ENCODE results near the gene CRTC1.
"Not testable (repeated sequence)": the region's sequence is repeated elsewhere in the genome, so short reads cannot be mapped to it uniquely, and the experiment has no call there.

Gene CRTC1

GRCh38 chr19:18727602-18728001 is 44.1 kb downstream of the CRTC1 start:
- not testable (repeated sequence) for H3K4me2 ChIP-seq (ENCODE audit: insufficient read depth, low read length, poor library complexity, severe bottlenecking); H3K9me3 ChIP-seq (replicated peaks in 1 of 2; ENCODE audit: control insufficient read depth in 2 of 2, insufficient read depth in 1 of 2, low read depth in 1 of 2, low read length in 2 of 2); H3K36me3 ChIP-seq (replicated peaks in 1 of 2; ENCODE audit: control insufficient read depth in 2 of 2, insufficient read depth in 2 of 2, low read length in 2 of 2); H3K14ac ChIP-seq (ENCODE audit: low read length); H3K4me3 ChIP-seq (ENCODE audit: low read length in 2 of 2); H3K4ac ChIP-seq (ENCODE audit: low read length); H2BK12ac ChIP-seq (ENCODE audit: low read length); H3K27ac ChIP-seq (replicated peaks; ENCODE audit: low read length); H3K18ac ChIP-seq (ENCODE audit: low read length); H3K4me1 ChIP-seq (ENCODE audit: control insufficient read depth in 2 of 2, insufficient read depth in 1 of 2, low read depth in 1 of 2, low read length in 2 of 2); DNase-seq (ENCODE audit: low spot score); H2BK15ac ChIP-seq (ENCODE audit: low read length); H3K27me3 ChIP-seq (ENCODE audit: control insufficient read depth in 3 of 3, insufficient read depth in 3 of 3, low read depth in 1 of 3, low read length in 3 of 3); H4K8ac ChIP-seq (ENCODE audit: low read depth, low read length); H2AK5ac ChIP-seq (ENCODE audit: low read depth, low read length); H3K79me1 ChIP-seq (ENCODE audit: low read depth, low read length); H3K9ac ChIP-seq (ENCODE audit: low read depth, low read length, poor library complexity); H2BK5ac ChIP-seq (ENCODE audit: low read length); H3K23ac ChIP-seq (ENCODE audit: low read depth, low read length, poor library complexity); H4K91ac ChIP-seq (ENCODE audit: low read depth, low read length, poor library complexity); H2AFZ ChIP-seq (ENCODE audit: low read length); H2BK120ac ChIP-seq (ENCODE audit: low read depth, low read length)
- WGBS, 2 donors (ENCODE audit: extremely low coverage in 2 of 2, insufficient read length in 2 of 2, insufficient replicate concordance in 1 of 2) = no CpG with 5 or more reads among the region's 6 CpGs

DNA sequence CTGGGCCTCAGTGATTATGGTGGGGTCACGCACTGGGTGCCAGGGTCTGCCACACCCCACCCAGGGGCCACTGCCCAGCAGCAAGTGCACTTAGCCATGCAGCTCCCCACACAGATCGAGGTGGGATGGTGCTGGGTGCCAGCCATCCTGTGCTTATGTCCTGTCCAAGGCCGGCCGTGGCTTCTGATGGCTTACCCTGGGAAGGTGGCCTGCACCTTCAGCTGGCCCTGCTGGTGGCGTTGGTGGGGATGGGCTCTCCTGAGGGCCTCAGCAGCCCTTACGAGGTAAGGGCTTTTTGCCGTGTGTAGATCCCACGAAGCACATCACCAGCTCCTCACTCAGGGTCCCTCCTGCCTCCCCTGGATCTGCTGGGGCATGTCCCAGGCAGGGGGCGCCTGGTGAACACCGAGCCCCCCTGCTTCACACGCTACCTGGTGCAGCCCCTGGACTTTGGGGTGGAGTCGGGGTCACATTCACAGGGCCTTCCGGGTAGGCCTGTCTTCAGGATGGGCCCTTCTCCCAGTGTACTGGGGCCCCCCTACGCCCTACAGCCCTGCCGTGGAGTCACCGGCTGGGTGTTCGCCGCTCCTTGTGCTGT is 46.6 kb downstream of the CRTC1 start:
- H3K4me2 ChIP-seq (ENCODE audit: insufficient read depth, low read length, poor library complexity, severe bottlenecking) = no peak overlapping the region
- no peak overlapping the region for H2BK15ac ChIP-seq (ENCODE audit: low read length)
- H3K9ac ChIP-seq (ENCODE audit: low read depth, low read length, poor library complexity) = peak overlapping the region; percentile 60
- no peaks in the 10 kb centered on the region for H3K27me3 ChIP-seq (ENCODE audit: control insufficient read depth in 3 of 3, insufficient read depth in 3 of 3, low read depth in 1 of 3, low read length in 3 of 3)
- peak overlapping the region; percentile 96 for H3K23ac ChIP-seq (ENCODE audit: low read depth, low read length, poor library complexity)
- no CpG with 5 or more reads among the region's 18 CpGs for WGBS, 2 donors (ENCODE audit: extremely low coverage in 2 of 2, insufficient read length in 2 of 2, insufficient replicate concordance in 1 of 2)
- H3K79me1 ChIP-seq (ENCODE audit: low read depth, low read length) = peaks cover 9% of the 10 kb centered on the region
- H2AFZ ChIP-seq (ENCODE audit: low read length) = no peak overlapping the region
- H2BK5ac ChIP-seq (ENCODE audit: low read length) = peak overlapping the region; percentile 87
- no peaks in the 10 kb centered on the region for H3K4me1 ChIP-seq (ENCODE audit: control insufficient read depth in 2 of 2, insufficient read depth in 1 of 2, low read depth in 1 of 2, low read length in 2 of 2)
- H2AK5ac ChIP-seq (ENCODE audit: low read depth, low read length) = peak overlapping the region; percentile 88
- H2BK12ac ChIP-seq (ENCODE audit: low read length) = peak overlapping the region; percentile 58
- DNase-seq (ENCODE audit: low spot score) = no peak
- H4K8ac ChIP-seq (ENCODE audit: low read depth, low read length) = no peak overlapping the region
- H2BK120ac ChIP-seq (ENCODE audit: low read depth, low read length) = no peak overlapping the region
- H3K36me3 ChIP-seq (replicated peaks in 1 of 2; ENCODE audit: control insufficient read depth in 2 of 2, insufficient read depth in 2 of 2, low read length in 2 of 2) = no peaks in the 10 kb centered on the region
- H3K4ac ChIP-seq (ENCODE audit: low read length) = peak overlapping the region; percentile 66
- no peaks in the 10 kb centered on the region for H3K9me3 ChIP-seq (replicated peaks in 1 of 2; ENCODE audit: control insufficient read depth in 2 of 2, insufficient read depth in 1 of 2, low read depth in 1 of 2, low read length in 2 of 2)
- peak overlapping the region; percentile 94 for H3K14ac ChIP-seq (ENCODE audit: low read length)
- H3K4me3 ChIP-seq (ENCODE audit: low read length in 2 of 2) = no peak overlapping the region
- no peak overlapping the region for H4K91ac ChIP-seq (ENCODE audit: low read depth, low read length, poor library complexity)
- peak overlapping the region; percentile 93 for H3K18ac ChIP-seq (ENCODE audit: low read length)
- no peak overlapping the region for H3K27ac ChIP-seq (replicated peaks; ENCODE audit: low read length)

GRCh38 chr19:18730885-18731513 is 47.5 kb downstream of the CRTC1 start:
- no peak overlapping the region for H3K4me3 ChIP-seq (ENCODE audit: low read length in 2 of 2)
- no peak overlapping the region for H3K18ac ChIP-seq (ENCODE audit: low read length)
- no peak overlapping the region for H2AK5ac ChIP-seq (ENCODE audit: low read depth, low read length)
- no peaks in the 10 kb centered on the region for H3K4me1 ChIP-seq (ENCODE audit: control insufficient read depth in 2 of 2, insufficient read depth in 1 of 2, low read depth in 1 of 2, low read length in 2 of 2)
- no peak overlapping the region for H3K9ac ChIP-seq (ENCODE audit: low read depth, low read length, poor library complexity)
- H3K79me1 ChIP-seq (ENCODE audit: low read depth, low read length) = peaks cover 12% of the 10 kb centered on the region
- no peak overlapping the region for H2AFZ ChIP-seq (ENCODE audit: low read length)
- H4K8ac ChIP-seq (ENCODE audit: low read depth, low read length) = no peak overlapping the region
- H3K4ac ChIP-seq (ENCODE audit: low read length) = no peak overlapping the region
- no peak overlapping the region for H2BK5ac ChIP-seq (ENCODE audit: low read length)
- H3K27me3 ChIP-seq (ENCODE audit: control insufficient read depth in 3 of 3, insufficient read depth in 3 of 3, low read depth in 1 of 3, low read length in 3 of 3) = no peaks in the 10 kb centered on the region
- H3K36me3 ChIP-seq (replicated peaks in 1 of 2; ENCODE audit: control insufficient read depth in 2 of 2, insufficient read depth in 2 of 2, low read length in 2 of 2) = no peaks in the 10 kb centered on the region
- no peak overlapping the region for H2BK15ac ChIP-seq (ENCODE audit: low read length)
- H3K23ac ChIP-seq (ENCODE audit: low read depth, low read length, poor library complexity) = no peak overlapping the region
- no peak overlapping the region for H2BK120ac ChIP-seq (ENCODE audit: low read depth, low read length)
- H3K27ac ChIP-seq (replicated peaks; ENCODE audit: low read length) = no peak overlapping the region
- no peak overlapping the region for H3K4me2 ChIP-seq (ENCODE audit: insufficient read depth, low read length, poor library complexity, severe bottlenecking)
- no peak overlapping the region for H2BK12ac ChIP-seq (ENCODE audit: low read length)
- no peaks in the 10 kb centered on the region for H3K9me3 ChIP-seq (replicated peaks in 1 of 2; ENCODE audit: control insufficient read depth in 2 of 2, insufficient read depth in 1 of 2, low read depth in 1 of 2, low read length in 2 of 2)
- no CpG with 5 or more reads among the region's 11 CpGs for WGBS, 2 donors (ENCODE audit: extremely low coverage in 2 of 2, insufficient read length in 2 of 2, insufficient replicate concordance in 1 of 2)
- DNase-seq (ENCODE audit: low spot score) = no peak
- no peak overlapping the region for H3K14ac ChIP-seq (ENCODE audit: low read length)
- H4K91ac ChIP-seq (ENCODE audit: low read depth, low read length, poor library complexity) = no peak overlapping the region

DNA sequence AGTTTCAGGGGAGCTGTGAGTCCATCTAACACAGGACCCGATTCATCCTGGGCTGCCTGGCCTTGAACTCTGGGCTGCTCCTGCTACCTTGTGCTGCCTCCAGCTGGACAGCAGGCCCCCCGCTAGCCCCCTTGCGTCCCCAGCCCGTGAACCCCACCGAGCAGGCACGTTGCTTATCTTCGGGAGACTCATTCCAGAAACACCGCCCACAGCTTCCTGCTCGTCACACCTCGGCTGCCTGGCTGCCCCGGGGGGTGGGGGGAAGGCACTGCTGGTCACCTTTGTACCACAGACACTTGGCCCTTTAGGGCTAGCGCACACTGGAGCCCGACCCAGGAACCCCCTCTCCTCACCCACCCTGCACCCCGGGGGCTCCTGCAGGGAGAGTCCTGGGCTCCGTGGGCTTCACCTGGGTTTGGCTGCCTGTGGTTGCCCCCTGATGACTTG is 48.1 kb downstream of the CRTC1 start:
- no peak overlapping the region for H4K8ac ChIP-seq (ENCODE audit: low read depth, low read length)
- no peak overlapping the region for H2AFZ ChIP-seq (ENCODE audit: low read length)
- no peak overlapping the region for H2BK120ac ChIP-seq (ENCODE audit: low read depth, low read length)
- no peaks in the 10 kb centered on the region for H3K27me3 ChIP-seq (ENCODE audit: control insufficient read depth in 3 of 3, insufficient read depth in 3 of 3, low read depth in 1 of 3, low read length in 3 of 3)
- H2BK15ac ChIP-seq (ENCODE audit: low read length) = no peak overlapping the region
- no peak for DNase-seq (ENCODE audit: low spot score)
- H3K27ac ChIP-seq (replicated peaks; ENCODE audit: low read length) = no peak overlapping the region
- WGBS, 2 donors (ENCODE audit: extremely low coverage in 2 of 2, insufficient read length in 2 of 2, insufficient replicate concordance in 1 of 2) = no CpG with 5 or more reads among the region's 15 CpGs
- peaks cover 12% of the 10 kb centered on the region for H3K79me1 ChIP-seq (ENCODE audit: low read depth, low read length)
- H3K36me3 ChIP-seq (replicated peaks in 1 of 2; ENCODE audit: control insufficient read depth in 2 of 2, insufficient read depth in 2 of 2, low read length in 2 of 2) = no peaks in the 10 kb centered on the region
- H2BK5ac ChIP-seq (ENCODE audit: low read length) = no peak overlapping the region
- no peak overlapping the region for H3K9ac ChIP-seq (ENCODE audit: low read depth, low read length, poor library complexity)
- H3K4me3 ChIP-seq (ENCODE audit: low read length in 2 of 2) = no peak overlapping the region
- no peak overlapping the region for H2AK5ac ChIP-seq (ENCODE audit: low read depth, low read length)
- H2BK12ac ChIP-seq (ENCODE audit: low read length) = no peak overlapping the region
- H3K4me2 ChIP-seq (ENCODE audit: insufficient read depth, low read length, poor library complexity, severe bottlenecking) = no peak overlapping the region
- H3K23ac ChIP-seq (ENCODE audit: low read depth, low read length, poor library complexity) = no peak overlapping the region
- H3K4me1 ChIP-seq (ENCODE audit: control insufficient read depth in 2 of 2, insufficient read depth in 1 of 2, low read depth in 1 of 2, low read length in 2 of 2) = no peaks in the 10 kb centered on the region
- H3K18ac ChIP-seq (ENCODE audit: low read length) = peak overlapping the region; percentile 80
- no peaks in the 10 kb centered on the region for H3K9me3 ChIP-seq (replicated peaks in 1 of 2; ENCODE audit: control insufficient read depth in 2 of 2, insufficient read depth in 1 of 2, low read depth in 1 of 2, low read length in 2 of 2)
- no peak overlapping the region for H3K4ac ChIP-seq (ENCODE audit: low read length)
- no peak overlapping the region for H4K91ac ChIP-seq (ENCODE audit: low read depth, low read length, poor library complexity)
- H3K14ac ChIP-seq (ENCODE audit: low read length) = no peak overlapping the region
